ENCODE results near the gene NAPEPLD.

GRCh38 chr7:103140061-103140460 lies 8.8 kb downstream of the NAPEPLD start:
- TF ChIP-seq SIN3A (IDR thresholded peaks at IDR 0.05; ENCODE audit: borderline replicate concordance, insufficient read depth, low read length), result no peak
- TF ChIP-seq POLR2AphosphoS5 (IDR thresholded peaks at IDR 0.05; ENCODE audit: low read depth, low read length), result no peak
- no peak for TF ChIP-seq REST (IDR thresholded peaks at IDR 0.05; ENCODE audit: insufficient read depth in 1 of 2, low read depth in 2 of 2, low read length in 2 of 2)
- TF ChIP-seq TAF1 (IDR thresholded peaks at IDR 0.05; ENCODE audit: borderline replicate concordance, insufficient read depth, low read length), result no peak
- no peak for TF ChIP-seq FOXP2 (optimal IDR thresholded peaks at IDR 0.05; ENCODE audit: borderline replicate concordance, extremely low read depth, extremely low read length, insufficient read depth)

Data from PFSK-1 (cell line).